Ovary (tissue), 3 donors: ENCODE data around the gene LCE1F.

Experiments
- EP300 ChIP-seq: sonication (generic); formaldehyde crosslinking; IDR thresholded peaks from one replicate; pipeline ENCODE4 v1.6.1; 2017; ENCODE audit warnings: antibody characterized with exemption
- POLR2A ChIP-seq: fragments of 450-650 bp; IDR thresholded peaks from one replicate; pipeline ENCODE4 v1.6.1; 2017; ENCODE audit warnings: antibody characterized with exemption, mild to moderate bottlenecking, moderate library complexity
- TF ChIP-seq, protein P1 (sequence below), 3 donors: fragments of 450-650 bp in 2 of 3; fragments of 200-600 bp in 1 of 3; IDR thresholded peaks; one replicate each; pipeline versions ENCODE4 v1.5.1 to v1.8.0; 2016 to 2022; ENCODE audit warnings: antibody characterized with exemption in 3 of 3, mild to moderate bottlenecking in 1 of 3
- donor health status: DM: no; HTN: no; CAD: no.

DNA sequence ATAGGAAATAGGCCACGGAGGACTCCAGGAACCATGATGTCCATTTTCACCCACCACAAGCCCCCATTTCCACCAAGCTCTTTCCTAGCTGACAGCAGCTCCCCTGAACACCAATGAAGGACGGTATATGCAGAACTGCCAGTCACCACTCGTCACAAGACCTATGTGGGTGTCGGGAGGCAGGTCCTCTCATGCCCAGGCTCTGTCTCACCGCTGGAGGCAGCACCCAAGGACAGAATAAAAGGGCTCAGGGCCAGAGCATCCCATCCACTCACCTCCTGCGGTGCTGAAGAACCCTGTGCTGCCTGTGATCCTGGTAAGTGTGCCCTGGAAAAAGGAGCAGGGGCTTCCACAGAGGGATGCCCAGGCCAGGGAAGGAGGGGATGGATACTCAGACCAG lies at the start of gene LCE1F:
- no peak for TF ChIP-seq POLR2A
- TF ChIP-seq, protein P1, sequence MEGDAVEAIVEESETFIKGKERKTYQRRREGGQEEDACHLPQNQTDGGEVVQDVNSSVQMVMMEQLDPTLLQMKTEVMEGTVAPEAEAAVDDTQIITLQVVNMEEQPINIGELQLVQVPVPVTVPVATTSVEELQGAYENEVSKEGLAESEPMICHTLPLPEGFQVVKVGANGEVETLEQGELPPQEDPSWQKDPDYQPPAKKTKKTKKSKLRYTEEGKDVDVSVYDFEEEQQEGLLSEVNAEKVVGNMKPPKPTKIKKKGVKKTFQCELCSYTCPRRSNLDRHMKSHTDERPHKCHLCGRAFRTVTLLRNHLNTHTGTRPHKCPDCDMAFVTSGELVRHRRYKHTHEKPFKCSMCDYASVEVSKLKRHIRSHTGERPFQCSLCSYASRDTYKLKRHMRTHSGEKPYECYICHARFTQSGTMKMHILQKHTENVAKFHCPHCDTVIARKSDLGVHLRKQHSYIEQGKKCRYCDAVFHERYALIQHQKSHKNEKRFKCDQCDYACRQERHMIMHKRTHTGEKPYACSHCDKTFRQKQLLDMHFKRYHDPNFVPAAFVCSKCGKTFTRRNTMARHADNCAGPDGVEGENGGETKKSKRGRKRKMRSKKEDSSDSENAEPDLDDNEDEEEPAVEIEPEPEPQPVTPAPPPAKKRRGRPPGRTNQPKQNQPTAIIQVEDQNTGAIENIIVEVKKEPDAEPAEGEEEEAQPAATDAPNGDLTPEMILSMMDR (IDR thresholded peaks at IDR 0.05), result no peak
- TF ChIP-seq EP300, result no peak
